Hematopoietic multipotent progenitor cell treated with erythropoietin and hydrocortisone succinate and interleukin-3 and kit ligand, for 17 days (in vitro differentiated cells): ENCODE measurements around the gene CCDC194.
A peak's percentile ranks its signal among the peaks of the same experiment; 100 is the strongest.

Source experiments
- DNase-seq: peaks from one replicate; pipeline ENCODE4 v3.0.0-alpha.2; 2015; ENCODE audit warnings: low spot score

Gene CCDC194

DNA sequence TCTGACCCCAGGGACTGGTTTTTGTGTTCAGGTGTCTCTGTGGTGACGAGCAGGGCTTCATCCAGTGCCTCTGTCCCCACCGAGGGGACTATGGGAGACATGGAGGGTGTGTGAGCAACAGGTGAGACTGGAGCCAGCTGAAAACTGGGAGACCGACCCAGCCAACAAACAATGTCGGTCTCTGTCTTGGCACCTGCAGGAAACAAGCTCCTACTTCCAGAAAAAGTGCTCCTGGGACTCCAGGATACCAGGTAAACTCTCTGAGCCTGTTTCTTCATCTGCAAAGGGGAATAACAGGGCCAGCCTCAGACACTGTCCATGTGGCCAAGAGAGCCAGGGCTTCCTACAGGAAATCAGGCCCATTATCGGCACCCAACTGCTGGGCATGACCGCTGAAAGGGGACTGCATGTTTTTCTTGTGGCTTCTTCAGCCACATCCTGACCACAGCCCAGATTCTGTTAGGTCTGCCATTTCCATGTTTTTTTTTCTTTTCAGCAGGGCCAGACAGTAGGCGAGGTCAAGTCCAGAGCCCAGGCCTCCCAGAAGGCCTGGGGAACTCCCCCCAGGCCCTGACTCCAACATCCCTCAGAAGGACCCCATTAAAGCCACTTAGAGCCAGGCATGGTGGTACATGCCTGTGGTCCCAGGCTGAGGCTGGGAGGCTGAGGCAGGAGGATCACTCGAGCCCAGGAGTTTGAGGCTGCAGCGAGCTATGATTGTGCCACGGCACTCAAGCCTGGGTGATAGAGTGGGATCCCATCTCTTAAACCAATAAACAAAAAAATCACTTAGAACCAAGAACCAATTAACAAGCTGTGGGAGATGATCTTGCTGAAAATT, 12.3 kb upstream of the CCDC194 start:
- peak; percentile 14 for DNase-seq

- peak; percentile 73 for DNase-seq
These were observed 11.5 kb upstream of the CCDC194 start, which contains the start of gene BST2 for GRCh38 chr19:17405250-17406045. Gene BST2 (minus strand): TSS chr19:17405630. CDS start chr19:17405575, 55 bp downstream.

DNA sequence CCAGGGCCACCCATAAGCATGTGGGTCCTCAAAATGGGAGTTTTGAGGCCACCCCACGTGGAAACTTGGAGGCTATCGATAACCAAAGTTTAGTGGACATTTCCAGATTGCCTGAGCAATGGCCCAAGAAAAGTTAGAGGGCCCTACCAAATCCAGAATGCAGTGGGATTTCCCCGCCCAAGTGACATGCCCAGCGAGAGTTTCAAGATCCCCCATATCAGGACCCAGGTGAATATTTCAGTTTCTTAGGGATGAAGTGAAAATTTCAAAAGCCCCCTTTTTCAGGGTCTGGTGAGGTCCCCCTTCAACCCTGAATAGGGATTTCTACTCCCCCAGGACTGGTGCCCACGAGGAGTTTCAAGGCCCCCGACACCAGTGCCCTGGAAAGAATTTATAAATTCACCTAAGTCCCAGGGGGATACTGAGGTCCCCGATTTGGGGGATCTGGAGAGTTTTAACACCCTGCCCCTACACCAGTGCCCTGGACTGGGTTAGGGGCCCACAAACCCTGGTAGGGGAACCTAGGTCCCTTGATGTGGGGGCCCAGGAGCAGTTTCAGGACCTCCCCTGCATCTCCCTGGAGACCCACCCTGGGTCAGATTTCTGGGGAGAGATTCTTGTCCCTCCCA, 10.7 kb upstream of the CCDC194 start:
- DNase-seq = no peak

GRCh38 chr19:17404015-17404414, 10.0 kb upstream of the CCDC194 start:
- no peak for DNase-seq

GRCh38 chr19:17402982-17403855, 9.2 kb upstream of the CCDC194 start:
- DNase-seq = peak; percentile 34

- no peak for DNase-seq
These were observed 7.6 kb upstream of the CCDC194 start for GRCh38 chr19:17401628-17402027.

GRCh38 chr19:17398902-17399527, 5.0 kb upstream of the CCDC194 start:
- DNase-seq = no peak

DNA sequence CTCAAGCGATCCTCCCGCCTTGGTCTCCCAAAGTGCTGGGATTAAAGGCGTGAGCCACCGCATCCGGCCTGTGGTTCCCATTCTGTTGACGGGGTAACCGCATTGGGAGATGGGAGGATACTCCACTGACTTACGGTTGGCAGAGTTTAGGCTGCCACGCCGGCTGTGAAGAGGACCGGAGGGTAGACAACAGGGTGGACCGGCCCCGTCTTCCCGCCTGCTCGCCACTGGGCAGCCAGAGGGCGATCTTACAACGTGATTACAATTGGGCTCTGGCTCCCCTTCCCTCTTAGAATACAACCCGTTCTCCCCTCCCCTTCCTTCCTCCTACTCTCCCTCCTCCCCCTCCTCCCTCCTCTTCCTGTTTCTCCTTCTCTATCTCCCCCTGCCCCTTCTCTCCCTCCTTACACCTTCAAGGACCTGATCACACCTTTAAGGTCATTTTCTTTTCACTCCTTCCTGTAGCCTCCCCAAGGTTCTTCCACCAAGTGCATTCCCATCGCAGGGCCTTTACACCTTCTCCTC, 957 bp upstream of the CCDC194 start:
- peak; percentile 72 for DNase-seq

DNA sequence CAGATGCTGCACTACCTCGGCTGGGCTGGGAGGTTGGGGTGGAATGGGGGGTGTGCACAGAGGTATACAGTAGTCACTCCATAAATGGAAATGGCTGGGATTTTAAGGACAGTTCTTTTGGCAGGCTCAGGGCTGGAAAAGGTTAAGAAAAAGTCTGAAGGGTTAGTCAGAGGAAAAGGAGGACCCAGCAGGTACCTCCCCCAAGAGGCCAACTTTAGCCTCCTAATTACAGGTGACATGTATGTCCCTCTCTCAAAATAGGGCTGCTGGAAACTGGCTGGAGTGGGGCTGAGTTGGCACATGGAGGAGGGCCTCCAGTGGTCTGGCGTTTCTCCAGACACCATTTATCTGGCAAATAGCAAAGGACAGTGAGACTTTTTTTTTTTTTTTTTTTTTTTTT, 994 bp downstream of the CCDC194 start:
- no peak for DNase-seq

DNA sequence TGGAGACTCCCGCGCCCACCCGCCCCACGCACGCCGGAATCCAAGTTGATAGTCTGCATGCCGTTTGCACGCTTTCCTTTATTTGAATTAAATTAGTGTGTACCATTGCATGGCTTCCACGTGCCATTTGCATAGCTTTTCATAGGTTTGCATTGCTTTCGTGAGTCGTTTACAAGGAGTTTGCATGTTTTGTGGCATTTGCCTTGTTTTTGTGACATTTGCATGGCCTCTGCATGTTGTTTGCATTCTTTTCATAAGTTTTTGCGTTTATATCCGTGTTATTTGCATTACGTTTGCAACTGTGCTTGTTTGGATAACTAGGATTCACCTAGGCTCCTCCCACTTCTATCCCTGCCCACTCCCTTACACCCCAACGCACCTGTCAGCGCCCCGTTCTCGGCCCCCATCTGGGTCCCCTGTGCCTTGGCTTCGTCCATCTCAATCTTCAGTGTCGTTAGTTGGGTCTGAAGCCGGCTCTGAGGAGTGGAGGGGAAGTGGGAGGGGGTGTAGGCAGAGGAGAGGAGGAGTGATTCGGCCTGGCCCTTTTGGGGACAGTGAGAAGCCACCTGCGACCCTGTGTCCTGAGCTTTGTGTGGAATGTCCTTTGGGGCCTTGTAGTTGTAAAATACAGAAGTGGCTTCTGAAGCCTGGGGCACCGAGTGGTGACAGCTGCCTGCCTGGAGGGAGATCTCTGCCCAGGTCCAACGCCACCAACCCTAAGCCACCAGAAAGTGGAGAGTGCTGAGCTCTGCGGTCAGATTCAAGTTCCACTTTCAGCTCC, 2.4 kb downstream of the CCDC194 start:
- DNase-seq = no peak

DNA sequence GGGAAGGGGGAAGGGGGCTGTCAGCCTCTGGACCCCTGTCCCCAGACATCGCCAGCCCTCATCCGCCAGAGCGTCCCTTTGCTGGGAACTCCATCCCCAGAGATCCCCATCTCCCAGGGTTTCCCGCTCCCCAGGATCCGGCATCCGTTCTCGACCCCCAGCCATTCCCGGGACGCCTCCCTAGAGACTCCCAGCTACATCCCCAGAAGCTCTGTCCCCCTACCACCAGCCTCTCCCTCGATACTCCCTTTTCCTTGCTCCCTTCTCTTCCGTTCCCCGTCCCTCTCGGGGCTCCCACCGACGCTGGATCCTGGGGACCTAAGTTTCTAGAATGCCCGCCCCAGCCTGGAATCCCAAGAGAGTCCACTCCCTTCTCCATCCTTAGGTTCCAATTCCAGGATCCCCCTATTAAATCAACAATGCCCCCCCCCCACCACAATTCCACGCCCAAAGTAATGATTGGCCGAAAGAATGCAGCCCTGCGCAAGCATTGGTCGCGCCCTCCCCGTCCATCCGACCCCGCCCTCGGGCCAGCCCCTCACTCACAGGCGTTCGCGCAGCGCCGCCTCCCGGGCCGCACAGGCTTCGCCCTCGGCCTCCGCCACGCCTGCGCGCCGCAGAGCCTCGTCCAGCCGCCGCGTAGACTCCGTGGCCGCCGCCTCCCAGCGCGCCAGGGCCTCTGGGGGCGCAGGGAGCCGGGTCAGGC, 3.2 kb downstream of the CCDC194 start:
- peak; percentile 48 for DNase-seq

GRCh38 chr19:17389957-17390664, 3.9 kb downstream of the CCDC194 start:
- DNase-seq = no peak

- no peak for DNase-seq
These were observed 4.7 kb downstream of the CCDC194 start for GRCh38 chr19:17389288-17389687.

DNA sequence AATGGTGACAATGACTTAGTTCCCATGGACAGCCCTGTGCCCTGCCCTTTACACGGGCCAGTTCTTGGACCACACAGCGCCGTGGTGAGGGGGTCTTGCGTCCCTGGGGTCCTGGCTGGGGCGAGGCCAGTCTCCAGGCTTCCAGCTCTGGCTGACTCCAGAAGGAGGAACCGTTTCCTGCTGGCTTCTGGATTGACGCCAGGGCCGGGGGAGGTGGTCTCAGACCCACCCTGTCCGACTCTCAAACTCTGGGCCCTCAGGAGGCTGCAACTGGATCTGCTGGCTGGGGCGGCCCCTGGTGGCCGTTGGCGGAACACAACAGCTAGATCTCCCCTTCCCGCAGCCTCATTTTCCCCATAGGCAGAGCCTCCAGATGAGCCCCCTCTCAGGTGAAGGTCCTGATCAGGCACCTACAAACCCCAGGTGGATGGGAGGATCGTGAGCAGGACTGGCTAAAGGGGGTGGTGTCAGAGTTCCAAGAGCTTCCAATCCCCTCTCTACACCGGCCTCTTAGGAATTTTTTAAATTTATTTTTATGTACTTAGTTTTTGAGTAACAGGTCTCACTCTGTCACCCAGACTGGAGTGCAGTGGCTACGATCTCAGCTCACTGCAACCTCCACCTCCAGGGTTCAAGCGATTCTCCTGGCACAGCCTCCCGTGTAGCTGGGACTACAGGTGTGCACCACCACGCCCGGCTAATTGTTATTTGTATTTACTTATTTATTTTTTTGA, 8.0 kb downstream of the CCDC194 start:
- DNase-seq = peak; percentile 61

GRCh38 chr19:17380426-17381138, 13.4 kb downstream of the CCDC194 start:
- no peak for DNase-seq

DNA sequence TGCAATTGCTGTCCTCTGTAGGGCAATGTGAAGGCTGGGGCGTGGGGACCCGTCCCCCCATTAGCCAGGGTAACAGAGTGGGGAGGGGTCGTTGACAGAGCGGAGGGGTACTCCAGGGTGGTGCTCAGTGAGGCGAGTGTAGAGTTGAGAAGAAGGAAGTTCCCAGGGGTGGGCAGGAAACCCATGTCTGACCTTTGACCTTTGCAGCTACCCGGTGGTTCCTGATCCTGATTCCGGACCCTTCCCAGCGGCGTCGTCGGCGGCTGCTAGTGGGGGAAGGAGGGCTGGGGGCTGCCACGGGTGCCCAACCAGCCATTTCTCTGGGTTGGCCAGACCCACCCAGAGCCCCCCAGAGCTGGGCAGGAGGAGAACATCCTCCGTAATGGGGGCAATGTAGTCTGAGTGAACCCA, 14.8 kb downstream of the CCDC194 start:
- DNase-seq = no peak

GRCh38 chr19:17378271-17378670, 15.7 kb downstream of the CCDC194 start:
- DNase-seq = no peak
